Neural cell (in vitro differentiated cells): Measurements from ENCODE around the gene KTI12. TPM values are rescaled to one million over a fixed set of nuclear protein-coding genes. Genes with fewer than 3 reads are reported as not detected.
"Not testable (repeated sequence)": the region's sequence is repeated elsewhere in the genome, so short reads cannot be mapped to it uniquely, and the experiment has no call there.

ENCODE experiments used
- H2AFZ ChIP-seq: fragments of 200-600, 300-800 bp; sonication (generic), shearing (Covaris generic); 2 replicates; pipeline ENCODE4 v1.6.0; 2014; ENCODE audit warnings: low read depth, mild to moderate bottlenecking, antibody characterized with exemption, low read length, moderate library complexity
- H3F3A ChIP-seq: fragments of 200-600 bp; shearing (Covaris generic); 2 replicates; pipeline ENCODE4 v1.6.1; 2016; ENCODE audit warnings: mild to moderate bottlenecking, moderate library complexity, mixed read lengths, antibody characterized with exemption, low read length; ENCODE audit not compliant: insufficient read depth, poor library complexity, severe bottlenecking
- H3K27ac ChIP-seq: fragments of 200-600, 300-800 bp; sonication (generic), shearing (Covaris generic); 2 replicates; pipeline ENCODE4 v1.5.1; 2014; ENCODE audit warnings: mild to moderate bottlenecking, low read length, moderate library complexity
- H3K27me3 ChIP-seq: fragments of 300-800, 200-600 bp; sonication (generic), shearing (Covaris generic); 2 replicates; pipeline ENCODE4 v1.6.0; 2014; ENCODE audit warnings: mild to moderate bottlenecking, low read depth, low read length, moderate library complexity; ENCODE audit not compliant: insufficient read depth
- H3K36me3 ChIP-seq: fragments of 300-800, 200-600 bp; sonication (generic), shearing (Covaris generic); 2 replicates; pipeline ENCODE4 v1.5.1; 2014; ENCODE audit warnings: mild to moderate bottlenecking, antibody characterized with exemption, low read length, moderate library complexity; ENCODE audit not compliant: insufficient read depth
- H3K4me2 ChIP-seq: fragments of 300-800, 200-600 bp; sonication (generic), shearing (Covaris generic); 2 replicates; pipeline ENCODE4 v1.6.0; 2014; ENCODE audit warnings: mild to moderate bottlenecking, low read length
- H3K4me3 ChIP-seq: fragments of 300-800, 200-600 bp; sonication (generic), shearing (Covaris generic); 2 replicates; pipeline ENCODE4 v1.5.1; 2014; ENCODE audit warnings: mild to moderate bottlenecking, low read length, moderate library complexity
- H3K79me2 ChIP-seq: fragments of 200-600 bp; shearing (Covaris generic); replicated peaks from 2 replicates; pipeline ENCODE4 v1.6.0; 2014; ENCODE audit warnings: mild to moderate bottlenecking, low read length, moderate library complexity; ENCODE audit not compliant: insufficient read depth
- H3K9ac ChIP-seq: fragments of 300-800, 200-600 bp; sonication (generic), shearing (Covaris generic); 2 replicates; pipeline ENCODE4 v1.6.1; 2016; ENCODE audit warnings: mild to moderate bottlenecking, low read length, mixed read lengths
- H3K9me2 ChIP-seq: fragments of 200-600 bp; shearing (Covaris generic); 2 replicates; pipeline ENCODE4 v1.6.1; 2016; ENCODE audit warnings: mild to moderate bottlenecking, low read length, mixed read lengths; ENCODE audit not compliant: insufficient read depth
- H3K9me3 ChIP-seq: fragments of 200-600, 300-800 bp; sonication (generic), shearing (Covaris generic); 2 replicates; pipeline ENCODE4 v1.6.1; 2016; ENCODE audit warnings: mild to moderate bottlenecking, mixed run types, low read length, moderate library complexity, mixed read lengths
- H4K20me1 ChIP-seq: fragments of 200-600 bp; shearing (Covaris generic); 2 replicates; pipeline ENCODE4 v1.6.1; 2016; ENCODE audit warnings: mild to moderate bottlenecking, mixed run types; ENCODE audit not compliant: insufficient read depth
- EP300 ChIP-seq: fragments of 450-650 bp; conservative IDR thresholded peaks from 2 replicates; pipeline ENCODE4 v1.6.1; 2014; ENCODE audit warnings: antibody characterized with exemption, mild to moderate bottlenecking, moderate library complexity; ENCODE audit not compliant: poor library complexity, severe bottlenecking
- EZH2 ChIP-seq: fragments of 200-600, 300-800 bp; shearing (Covaris generic), sonication (generic); IDR thresholded peaks from 2 replicates; pipeline ENCODE4 v1.6.1; 2014; ENCODE audit warnings: antibody characterized with exemption, low read length, borderline replicate concordance, mild to moderate bottlenecking; ENCODE audit not compliant: insufficient read depth, poor library complexity, severe bottlenecking
- MXI1 ChIP-seq: fragments of 450-650 bp; conservative IDR thresholded peaks from 2 replicates; pipeline ENCODE4 v1.6.1; 2014; ENCODE audit warnings: antibody characterized with exemption, mild to moderate bottlenecking; ENCODE audit not compliant: poor library complexity, severe bottlenecking
- POLR2AphosphoS5 ChIP-seq: IDR thresholded peaks from 2 replicates; pipeline ENCODE4 v1.6.1; 2012
- RAD21 ChIP-seq: fragments of 450-650 bp; conservative IDR thresholded peaks from 2 replicates; pipeline ENCODE4 v1.6.1; 2014; ENCODE audit warnings: antibody characterized with exemption, mild to moderate bottlenecking, moderate library complexity
- SMC3 ChIP-seq: fragments of 450-650 bp; conservative IDR thresholded peaks from 2 replicates; pipeline ENCODE4 v1.6.1; 2014; ENCODE audit warnings: antibody characterized with exemption, mild to moderate bottlenecking, moderate library complexity; ENCODE audit not compliant: poor library complexity
- TAF1 ChIP-seq: IDR thresholded peaks from 2 replicates; pipeline ENCODE4 v1.6.1; 2012; ENCODE audit warnings: low read depth
- polyA plus RNA-seq: library from polyadenylated mRNA; depleted of rRNA; stranded (reverse); fragments of >200 nt; gene quantifications from 2 replicates; pipeline ENCODE4 v1.2.3, GENCODE V29; 2014
- TF ChIP-seq, protein P1 (sequence below): fragments of 450-650 bp; IDR thresholded peaks from 2 replicates; pipeline ENCODE4 v1.5.1; 2014; ENCODE audit warnings: antibody characterized with exemption, mild to moderate bottlenecking, moderate library complexity; ENCODE audit not compliant: poor library complexity, severe bottlenecking
- TF ChIP-seq, protein P2 (sequence below): IDR thresholded peaks from 2 replicates; pipeline ENCODE4 v1.6.1; 2012; ENCODE audit warnings: borderline replicate concordance

Gene KTI12
- polyA plus RNA-seq, 1 donor from 2014 or later = 14.0 TPM

DNA sequence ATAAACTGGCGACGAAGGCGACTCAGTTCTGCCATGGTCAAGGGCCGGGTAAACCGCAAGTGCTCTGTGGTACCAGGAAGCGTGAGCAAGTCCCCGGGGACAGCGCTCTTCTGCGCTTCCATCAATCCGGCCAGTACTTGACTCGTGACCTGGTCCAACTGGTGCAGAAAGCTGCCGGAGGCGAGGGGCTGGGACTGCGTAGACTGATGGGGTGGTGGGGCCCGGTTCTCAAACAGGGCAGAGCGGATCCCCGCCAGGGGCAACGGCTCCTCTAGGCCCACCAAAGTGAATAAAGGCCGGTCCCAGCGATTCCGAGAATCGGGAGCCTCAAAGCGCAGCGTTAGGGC is 852 bp downstream of the KTI12 start:
- H3K9me2 ChIP-seq = no peaks in the 10 kb centered on the region
- peak overlapping the region; percentile 94 for H3K4me3 ChIP-seq
- H3K4me2 ChIP-seq = peak overlapping the region; percentile 71
- H3K9ac ChIP-seq = peak overlapping the region; percentile 76
- peak overlapping the region; percentile 97 for H3K27ac ChIP-seq
- no peaks in the 10 kb centered on the region for H3F3A ChIP-seq
- no peaks in the 10 kb centered on the region for H3K9me3 ChIP-seq
- TF ChIP-seq RAD21 (no peak), EZH2 (no peak), EP300 (no peak), SMC3 (no peak), TAF1 (no peak), MXI1 (no peak), POLR2AphosphoS5 (no peak)
- TF ChIP-seq, protein P1, sequence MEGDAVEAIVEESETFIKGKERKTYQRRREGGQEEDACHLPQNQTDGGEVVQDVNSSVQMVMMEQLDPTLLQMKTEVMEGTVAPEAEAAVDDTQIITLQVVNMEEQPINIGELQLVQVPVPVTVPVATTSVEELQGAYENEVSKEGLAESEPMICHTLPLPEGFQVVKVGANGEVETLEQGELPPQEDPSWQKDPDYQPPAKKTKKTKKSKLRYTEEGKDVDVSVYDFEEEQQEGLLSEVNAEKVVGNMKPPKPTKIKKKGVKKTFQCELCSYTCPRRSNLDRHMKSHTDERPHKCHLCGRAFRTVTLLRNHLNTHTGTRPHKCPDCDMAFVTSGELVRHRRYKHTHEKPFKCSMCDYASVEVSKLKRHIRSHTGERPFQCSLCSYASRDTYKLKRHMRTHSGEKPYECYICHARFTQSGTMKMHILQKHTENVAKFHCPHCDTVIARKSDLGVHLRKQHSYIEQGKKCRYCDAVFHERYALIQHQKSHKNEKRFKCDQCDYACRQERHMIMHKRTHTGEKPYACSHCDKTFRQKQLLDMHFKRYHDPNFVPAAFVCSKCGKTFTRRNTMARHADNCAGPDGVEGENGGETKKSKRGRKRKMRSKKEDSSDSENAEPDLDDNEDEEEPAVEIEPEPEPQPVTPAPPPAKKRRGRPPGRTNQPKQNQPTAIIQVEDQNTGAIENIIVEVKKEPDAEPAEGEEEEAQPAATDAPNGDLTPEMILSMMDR = no peak
- TF ChIP-seq, protein P2, sequence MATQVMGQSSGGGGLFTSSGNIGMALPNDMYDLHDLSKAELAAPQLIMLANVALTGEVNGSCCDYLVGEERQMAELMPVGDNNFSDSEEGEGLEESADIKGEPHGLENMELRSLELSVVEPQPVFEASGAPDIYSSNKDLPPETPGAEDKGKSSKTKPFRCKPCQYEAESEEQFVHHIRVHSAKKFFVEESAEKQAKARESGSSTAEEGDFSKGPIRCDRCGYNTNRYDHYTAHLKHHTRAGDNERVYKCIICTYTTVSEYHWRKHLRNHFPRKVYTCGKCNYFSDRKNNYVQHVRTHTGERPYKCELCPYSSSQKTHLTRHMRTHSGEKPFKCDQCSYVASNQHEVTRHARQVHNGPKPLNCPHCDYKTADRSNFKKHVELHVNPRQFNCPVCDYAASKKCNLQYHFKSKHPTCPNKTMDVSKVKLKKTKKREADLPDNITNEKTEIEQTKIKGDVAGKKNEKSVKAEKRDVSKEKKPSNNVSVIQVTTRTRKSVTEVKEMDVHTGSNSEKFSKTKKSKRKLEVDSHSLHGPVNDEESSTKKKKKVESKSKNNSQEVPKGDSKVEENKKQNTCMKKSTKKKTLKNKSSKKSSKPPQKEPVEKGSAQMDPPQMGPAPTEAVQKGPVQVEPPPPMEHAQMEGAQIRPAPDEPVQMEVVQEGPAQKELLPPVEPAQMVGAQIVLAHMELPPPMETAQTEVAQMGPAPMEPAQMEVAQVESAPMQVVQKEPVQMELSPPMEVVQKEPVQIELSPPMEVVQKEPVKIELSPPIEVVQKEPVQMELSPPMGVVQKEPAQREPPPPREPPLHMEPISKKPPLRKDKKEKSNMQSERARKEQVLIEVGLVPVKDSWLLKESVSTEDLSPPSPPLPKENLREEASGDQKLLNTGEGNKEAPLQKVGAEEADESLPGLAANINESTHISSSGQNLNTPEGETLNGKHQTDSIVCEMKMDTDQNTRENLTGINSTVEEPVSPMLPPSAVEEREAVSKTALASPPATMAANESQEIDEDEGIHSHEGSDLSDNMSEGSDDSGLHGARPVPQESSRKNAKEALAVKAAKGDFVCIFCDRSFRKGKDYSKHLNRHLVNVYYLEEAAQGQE = no peak
- H3K27me3 ChIP-seq = no peaks in the 10 kb centered on the region
- no peaks in the 10 kb centered on the region for H3K36me3 ChIP-seq
- peaks cover 21% of the 10 kb centered on the region for H3K79me2 ChIP-seq
- no peaks in the 10 kb centered on the region for H4K20me1 ChIP-seq
- no peak overlapping the region for H2AFZ ChIP-seq

DNA sequence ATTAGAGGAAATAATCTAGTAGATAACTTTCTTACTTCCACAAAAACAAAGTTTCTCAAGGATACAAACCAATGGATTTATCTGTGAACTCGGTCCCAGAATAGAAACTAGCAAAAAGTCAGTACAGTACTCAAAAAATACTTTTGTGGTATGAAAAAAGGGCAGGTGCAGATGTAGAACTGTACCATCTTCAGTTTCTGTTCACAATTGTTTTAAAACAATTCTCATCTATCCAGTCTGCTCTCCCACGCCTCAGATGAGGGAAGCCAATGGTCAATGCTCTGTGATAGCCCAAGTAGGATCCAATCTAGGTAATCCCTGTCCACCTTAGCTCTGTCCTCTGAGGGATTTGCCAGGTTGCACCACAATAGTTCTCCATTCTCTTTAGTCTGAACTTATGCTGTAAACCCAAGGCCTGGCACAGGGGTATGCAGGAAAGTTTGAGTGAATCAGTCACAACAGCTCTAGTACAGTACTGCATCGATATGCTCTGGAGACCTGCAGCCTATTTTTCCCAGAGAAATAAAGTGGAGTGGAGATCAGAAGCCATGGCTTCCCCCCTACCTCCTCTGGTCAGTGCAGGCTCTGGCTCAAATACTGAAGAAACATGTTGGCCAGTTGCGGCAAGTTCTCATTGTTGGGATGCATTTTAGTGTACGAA is 1.4 kb downstream of the KTI12 start:
- peak overlapping the region; percentile 71 for H3K4me2 ChIP-seq
- peaks cover 21% of the 10 kb centered on the region for H3K79me2 ChIP-seq
- no peaks in the 10 kb centered on the region for H3K27me3 ChIP-seq
- peak overlapping the region; percentile 76 for H3K9ac ChIP-seq
- no peaks in the 10 kb centered on the region for H3K9me3 ChIP-seq
- H3K9me2 ChIP-seq = no peaks in the 10 kb centered on the region
- H3F3A ChIP-seq = no peaks in the 10 kb centered on the region
- peak overlapping the region; percentile 97 for H3K27ac ChIP-seq
- no peaks in the 10 kb centered on the region for H3K36me3 ChIP-seq
- H4K20me1 ChIP-seq = no peaks in the 10 kb centered on the region
- peak overlapping the region; percentile 94 for H3K4me3 ChIP-seq
- TF ChIP-seq POLR2AphosphoS5 (no peak), SMC3 (no peak)
- H2AFZ ChIP-seq = no peak overlapping the region

DNA sequence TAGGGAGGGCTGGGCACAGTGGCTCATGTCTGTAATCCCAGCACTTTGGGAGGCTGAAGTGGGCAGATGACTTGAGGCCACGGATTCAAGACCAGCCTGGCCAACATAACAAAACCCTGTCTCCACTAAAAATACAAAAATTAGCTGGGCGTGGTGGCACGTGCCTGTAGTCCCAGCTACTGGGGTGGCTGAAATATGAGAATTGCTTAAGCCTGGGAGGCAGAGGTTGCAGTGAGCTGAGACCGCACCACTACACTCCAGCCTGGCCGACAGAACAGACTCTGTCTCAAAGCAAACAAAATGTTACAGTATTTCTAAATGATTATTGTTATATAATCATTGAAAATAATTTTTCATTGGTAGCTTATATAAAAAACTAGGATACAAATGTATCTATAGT is 4.8 kb downstream of the KTI12 start:
- not testable (repeated sequence) for H3K9me3 ChIP-seq, H3K27ac ChIP-seq

More for the DNA sequence above, 4.8 kb downstream of the KTI12 start:
- H3K36me3 ChIP-seq, H3K9me2 ChIP-seq, H3K9ac ChIP-seq, H3K4me3 ChIP-seq, H3K4me2 ChIP-seq, H3K27me3 ChIP-seq, H3F3A ChIP-seq, H4K20me1 ChIP-seq, H2AFZ ChIP-seq: not testable (repeated sequence)
- H3K79me2 ChIP-seq = peaks cover 18% of the 10 kb centered on the region
